DOHH2 (cell line): ENCODE results near the gene GPRC5C.

Experiments used
- H3F3A ChIP-seq: fragments of 200-600 bp; sonication (generic), shearing (Covaris generic); 2 replicates; pipeline ENCODE4 v1.6.0; 2016; ENCODE audit warnings: antibody characterized with exemption, mild to moderate bottlenecking; ENCODE audit not compliant: control insufficient read depth, insufficient read depth
- H3K27ac ChIP-seq: fragments of 200-600 bp; sonication (generic); 2 replicates; pipeline ENCODE4 v1.5.1; 2014; ENCODE audit warnings: low read depth, mild to moderate bottlenecking, low read length, moderate library complexity
- H3K27me3 ChIP-seq: fragments of 200-600 bp; sonication (generic); 2 replicates; pipeline ENCODE4 v1.6.1; 2014; ENCODE audit warnings: mild to moderate bottlenecking, low read length, mixed read lengths; ENCODE audit not compliant: control insufficient read depth
- H3K36me3 ChIP-seq: fragments of 200-600 bp; sonication (generic); 2 replicates; pipeline ENCODE4 v1.6.1; 2014; ENCODE audit warnings: mild to moderate bottlenecking, low read length, moderate library complexity, mixed read lengths; ENCODE audit not compliant: control insufficient read depth
- H3K4me1 ChIP-seq: fragments of 200-600 bp; sonication (generic); 2 replicates; pipeline ENCODE4 v1.6.1; 2014; ENCODE audit warnings: mild to moderate bottlenecking, low read length, mixed read lengths; ENCODE audit not compliant: control insufficient read depth
- H3K4me2 ChIP-seq: fragments of 200-600 bp; sonication (generic); 2 replicates; pipeline ENCODE4 v1.6.0; 2014; ENCODE audit warnings: mild to moderate bottlenecking, low read length, moderate library complexity
- H3K4me3 ChIP-seq: fragments of 200-600 bp; sonication (generic); 2 replicates; pipeline ENCODE4 v1.5.1; 2014; ENCODE audit warnings: mild to moderate bottlenecking, low read length, mixed read lengths
- H3K79me2 ChIP-seq: fragments of 200-600 bp; sonication (generic); 2 replicates; pipeline ENCODE4 v1.6.1; 2014; ENCODE audit warnings: mild to moderate bottlenecking, low read length, mixed read lengths; ENCODE audit not compliant: control insufficient read depth
- H3K9me2 ChIP-seq: fragments of 200-600 bp; sonication (generic); replicated peaks from 2 replicates; pipeline ENCODE4 v1.6.1; 2014; ENCODE audit warnings: mild to moderate bottlenecking, low read length, mixed read lengths; ENCODE audit not compliant: control insufficient read depth
- H3K9me3 ChIP-seq: fragments of 200-600 bp; sonication (generic); 2 replicates; pipeline ENCODE4 v1.6.1; 2014; ENCODE audit warnings: antibody characterized with exemption, low read length, mixed read lengths; ENCODE audit not compliant: control insufficient read depth, insufficient read depth
- H4K20me1 ChIP-seq: fragments of 200-600 bp; sonication (generic); 2 replicates; pipeline ENCODE4 v1.6.0; 2014; ENCODE audit warnings: low read depth, mild to moderate bottlenecking, antibody characterized with exemption, low read length, moderate library complexity; ENCODE audit not compliant: control insufficient read depth, insufficient read depth
- CTCF ChIP-seq: fragments of 200-600 bp; sonication (generic); IDR thresholded peaks from one replicate; pipeline ENCODE4 v1.5.1; 2014; ENCODE audit warnings: antibody characterized with exemption, mild to moderate bottlenecking, low read depth, low read length; ENCODE audit not compliant: poor library complexity, severe bottlenecking
- EZH2phosphoT487 ChIP-seq: fragments of 200-600 bp; sonication (generic); IDR thresholded peaks from 2 replicates; pipeline ENCODE4 v1.6.1; 2017; ENCODE audit warnings: borderline replicate concordance, mild to moderate bottlenecking, antibody characterized with exemption, low read length, moderate library complexity, mixed read lengths

GPRC5C gene

DNA sequence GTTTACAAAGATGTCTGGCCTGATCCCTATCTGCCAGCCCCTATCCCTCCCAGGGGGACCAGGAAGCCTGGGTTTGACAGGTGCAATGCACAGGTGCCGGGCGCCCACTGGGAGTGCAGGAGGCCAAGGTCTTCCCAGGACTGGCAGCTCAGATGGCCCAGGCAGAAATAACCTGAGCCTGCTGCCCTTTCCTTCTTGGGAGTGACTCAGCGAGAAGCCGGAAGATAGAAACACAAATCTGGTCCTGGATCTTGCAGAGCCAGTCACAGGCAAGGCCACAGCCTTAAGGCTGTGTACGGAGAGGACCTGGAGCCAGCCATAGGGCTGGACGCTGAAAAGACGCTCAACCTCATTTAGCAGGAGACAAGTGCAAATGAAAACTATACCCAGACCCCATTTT is 36.9 kb upstream of the GPRC5C start:
- Histone ChIP-seq H3K4me1 (no peaks in the 10 kb centered on the region), H3K79me2 (no peaks in the 10 kb centered on the region), H3K4me2 (no peak overlapping the region), H3K27me3 (no peaks in the 10 kb centered on the region), H4K20me1 (no peaks in the 10 kb centered on the region), H3K4me3 (no peak overlapping the region), H3K27ac (no peak overlapping the region), H3F3A (no peaks in the 10 kb centered on the region), H3K9me2 (no peaks in the 10 kb centered on the region), H3K9me3 (no peaks in the 10 kb centered on the region), H3K36me3 (no peaks in the 10 kb centered on the region)
- TF ChIP-seq EZH2phosphoT487 (no peak), CTCF (no peak)

DNA sequence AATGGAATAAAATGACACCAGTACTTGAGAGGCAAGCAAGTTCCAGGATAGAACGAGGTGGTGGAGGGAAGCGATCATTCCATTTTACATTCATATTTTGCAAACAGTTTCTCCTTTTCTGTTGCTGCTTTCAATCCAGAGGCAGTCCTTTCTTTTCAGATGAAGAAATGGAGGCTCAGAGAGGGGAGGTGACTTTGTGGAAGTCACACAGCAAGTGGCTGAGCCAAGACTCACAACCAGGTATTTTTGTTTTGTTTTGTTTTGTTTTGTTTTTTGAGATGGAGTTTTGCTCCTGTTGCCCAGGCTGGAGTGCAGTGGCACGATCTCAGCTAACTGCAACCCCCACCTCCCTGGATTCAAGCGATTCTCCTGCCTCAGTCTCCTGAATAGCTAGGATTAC is 35.3 kb upstream of the GPRC5C start:
- no peaks in the 10 kb centered on the region for H3K4me1 ChIP-seq
- no peak overlapping the region for H3K4me2 ChIP-seq
- no peak overlapping the region for H3K4me3 ChIP-seq
- H3K9me3 ChIP-seq: no peaks in the 10 kb centered on the region
- H3K79me2 ChIP-seq: no peaks in the 10 kb centered on the region
- TF ChIP-seq EZH2phosphoT487: no peak
- TF ChIP-seq CTCF: no peak
- H3F3A ChIP-seq: no peaks in the 10 kb centered on the region
- H3K9me2 ChIP-seq: no peaks in the 10 kb centered on the region
- no peaks in the 10 kb centered on the region for H3K27me3 ChIP-seq
- no peaks in the 10 kb centered on the region for H3K36me3 ChIP-seq
- H4K20me1 ChIP-seq: no peaks in the 10 kb centered on the region
- H3K27ac ChIP-seq: no peak overlapping the region

GRCh38 chr17:74402048-74402447 is 29.8 kb upstream of the GPRC5C start:
- Histone ChIP-seq H3K4me3 (no peak overlapping the region), H3F3A (no peaks in the 10 kb centered on the region), H3K9me2 (no peaks in the 10 kb centered on the region), H3K36me3 (no peaks in the 10 kb centered on the region), H3K4me1 (no peaks in the 10 kb centered on the region), H3K4me2 (no peak overlapping the region), H3K27me3 (no peaks in the 10 kb centered on the region), H4K20me1 (no peaks in the 10 kb centered on the region), H3K27ac (no peak overlapping the region), H3K79me2 (no peaks in the 10 kb centered on the region), H3K9me3 (no peaks in the 10 kb centered on the region)
- TF ChIP-seq CTCF (no peak), EZH2phosphoT487 (no peak)
